Gastroesophageal sphincter (tissue), 4 donors: Measurements from ENCODE around the gene SMYD4. TPM values are rescaled to one million over a fixed set of nuclear protein-coding genes. Genes with fewer than 3 reads are reported as not detected.
"Not testable (repeated sequence)": the region's sequence is repeated elsewhere in the genome, so short reads cannot be mapped to it uniquely, and the experiment has no call there.

Source experiments
- ATAC-seq: fragments of 150-250 bp; one replicate; pipeline ENCODE4 v1.9.1; 2016; ENCODE audit warnings: mild to moderate bottlenecking, moderate library complexity
- H3K27ac ChIP-seq, 4 donors: fragments of 200-600 bp; sonication (generic) in 3 of 4; 1 replicate in 3 of 4; 2 replicates in 1 of 4; pipeline ENCODE4 v1.5.1; 2016 to 2019
- H3K27me3 ChIP-seq: fragments of 200-600 bp; sonication (generic); one replicate; pipeline ENCODE4 v1.5.1; 2019
- H3K36me3 ChIP-seq, 2 donors: fragments of 200-600 bp; sonication (generic); one replicate each; pipeline ENCODE4 v1.5.1; 2019; ENCODE audit warnings: control low read depth in 1 of 2
- H3K4me1 ChIP-seq, 3 donors: fragments of 200-600 bp; sonication (generic); 1 replicate in 2 of 3; 2 replicates in 1 of 3; pipeline ENCODE4 v1.5.1; 2016 to 2019; ENCODE audit warnings: control low read depth in 2 of 3
- H3K4me3 ChIP-seq, 2 donors: fragments of 200-600 bp; sonication (generic); one replicate each; pipeline ENCODE4 v1.5.1; 2019; ENCODE audit warnings: mild to moderate bottlenecking in 1 of 2, moderate library complexity in 1 of 2
- H3K9me3 ChIP-seq, 3 donors: fragments of 200-600 bp; sonication (generic); one replicate each; pipeline ENCODE4 v1.5.1; 2017 to 2019; ENCODE audit warnings: control low read depth in 2 of 3
- CTCF ChIP-seq, 4 experiments: fragments of 200-600 bp in 2 of 4; fragments of 450-650 bp in 2 of 4; sonication (generic) in 1 of 4; IDR thresholded peaks; one replicate each; pipeline ENCODE4 v1.5.1; 2017 to 2019; ENCODE audit warnings: antibody characterized with exemption in 4 of 4, mild to moderate bottlenecking in 2 of 4, moderate library complexity in 2 of 4
- EP300 ChIP-seq: sonication (generic); formaldehyde crosslinking; IDR thresholded peaks from one replicate; pipeline ENCODE4 v1.6.1; 2017; ENCODE audit warnings: antibody characterized with exemption, mild to moderate bottlenecking
- POLR2A ChIP-seq, 2 donors: fragments of 450-650 bp; IDR thresholded peaks; one replicate each; pipeline ENCODE4 v1.6.1; 2017; ENCODE audit warnings: antibody characterized with exemption in 2 of 2, mild to moderate bottlenecking in 2 of 2, moderate library complexity in 1 of 2
- POLR2AphosphoS5 ChIP-seq: sonication (generic); formaldehyde crosslinking; IDR thresholded peaks from one replicate; pipeline ENCODE4 v1.6.1; 2017; ENCODE audit warnings: antibody characterized with exemption
- WGBS, 2 donors: methylation state at CpG; one replicate each; pipeline ENCODE4 v1.1.5; 2018; ENCODE audit warnings: low coverage in 1 of 2; 5-methylcytosine and 5-hydroxymethylcytosine counted together
- total RNA-seq, 4 donors: library from RNA; depleted of rRNA; stranded (reverse); fragments of >200 nt; gene quantifications; one replicate each; pipeline ENCODE4 v1.1.0, GENCODE V29; 2016

Gene SMYD4
- total RNA-seq, 4 donors from 2014 or later, result 8.1 to 14.0 (median 11.0) TPM

DNA sequence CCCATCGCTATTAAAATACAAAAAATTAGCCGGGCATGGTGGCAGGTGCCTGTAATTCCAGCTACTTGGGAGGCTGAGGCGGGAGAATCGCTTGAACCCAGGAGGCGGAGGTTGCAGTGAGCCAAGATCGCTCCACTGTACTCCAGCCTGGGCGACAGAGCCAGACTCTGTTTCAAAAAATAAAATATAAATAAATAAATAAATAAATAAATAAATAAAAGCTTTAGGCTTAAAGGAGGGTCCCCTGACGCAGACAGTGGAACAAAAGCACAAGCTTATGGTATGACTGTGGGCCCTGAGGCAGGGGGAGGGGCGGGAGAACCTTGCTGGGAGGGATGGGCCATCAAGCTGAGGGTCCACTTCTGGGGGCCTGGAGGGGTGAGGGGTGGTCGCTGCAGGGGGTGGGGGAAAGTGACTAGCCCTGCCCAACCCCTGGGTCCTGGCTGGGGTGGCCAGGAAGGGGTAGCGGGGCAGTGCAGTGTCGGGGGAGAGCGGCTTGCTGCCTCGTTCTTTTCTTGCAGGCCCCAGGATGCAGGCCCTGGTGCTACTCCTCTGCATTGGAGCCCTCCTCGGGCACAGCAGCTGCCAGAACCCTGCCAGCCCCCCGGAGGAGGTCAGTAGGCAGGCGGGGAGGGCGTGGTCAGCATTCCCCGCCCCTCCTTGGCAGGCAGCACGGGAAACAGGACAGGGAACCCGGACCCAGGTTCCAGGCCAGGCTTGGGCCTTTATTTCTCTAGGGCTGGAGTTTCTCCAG is 63.1 kb downstream of the SMYD4 start:
- Histone ChIP-seq H3K27ac (peak overlapping the region in 3 of 4 donors; percentile 22 to 86 (median 33)), H3K27me3 (peaks cover 42% of the 10 kb centered on the region), H3K4me3 (no peak overlapping the region), H3K36me3 (no peaks in the 10 kb centered on the region), H3K9me3 (no peaks in the 10 kb centered on the region), H3K4me1 (peaks cover 0 to 46% (median 16%) of the 10 kb centered on the region in 3 donors)
- no peak for ATAC-seq
- WGBS, 2 donors, result 72 to 97% methylated on average over 5 to 14 of the region's 21 CpGs
- no peak for TF ChIP-seq EP300
- TF ChIP-seq CTCF (IDR thresholded peaks at IDR 0.05), result no peak
- TF ChIP-seq POLR2AphosphoS5, result no peak
- TF ChIP-seq POLR2A (IDR thresholded peaks at IDR 0.05), result no peak

DNA sequence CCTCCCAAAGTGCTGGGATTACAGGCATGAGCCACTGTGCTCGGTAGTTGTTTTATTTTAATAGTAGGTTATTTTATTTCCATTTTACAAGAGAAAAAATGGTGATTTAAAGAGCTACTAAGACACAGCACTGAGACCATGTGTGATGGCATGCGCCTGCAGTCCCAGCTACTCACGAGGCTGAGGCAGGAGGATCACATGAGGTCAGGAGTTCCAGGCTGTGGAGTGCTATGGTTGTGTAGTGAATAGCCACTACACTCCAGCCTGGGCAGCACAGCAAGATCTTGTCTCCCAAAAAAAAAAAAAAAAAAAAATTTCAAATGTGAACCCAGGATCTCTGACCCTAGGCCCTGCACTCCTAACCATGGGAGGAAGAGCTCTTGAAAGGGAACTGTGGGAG is 64.1 kb downstream of the SMYD4 start:
- H3K36me3 ChIP-seq, result no peaks in the 10 kb centered on the region
- no peak for ATAC-seq
- no peaks in the 10 kb centered on the region for H3K9me3 ChIP-seq
- H3K4me3 ChIP-seq, result no peak overlapping the region
- TF ChIP-seq POLR2AphosphoS5, result no peak
- TF ChIP-seq CTCF (IDR thresholded peaks at IDR 0.05), result no peak
- TF ChIP-seq EP300, result no peak
- TF ChIP-seq POLR2A (IDR thresholded peaks at IDR 0.05), result no peak
- peaks cover 0 to 46% (median 16%) of the 10 kb centered on the region in 3 donors for H3K4me1 ChIP-seq
- peak overlapping the region in 2 of 4 donors; percentile 78 to 86 for H3K27ac ChIP-seq
- peaks cover 42% of the 10 kb centered on the region for H3K27me3 ChIP-seq
- 80 to 100% methylated on average over 1 to 3 of the region's 3 CpGs for WGBS, 2 donors

DNA sequence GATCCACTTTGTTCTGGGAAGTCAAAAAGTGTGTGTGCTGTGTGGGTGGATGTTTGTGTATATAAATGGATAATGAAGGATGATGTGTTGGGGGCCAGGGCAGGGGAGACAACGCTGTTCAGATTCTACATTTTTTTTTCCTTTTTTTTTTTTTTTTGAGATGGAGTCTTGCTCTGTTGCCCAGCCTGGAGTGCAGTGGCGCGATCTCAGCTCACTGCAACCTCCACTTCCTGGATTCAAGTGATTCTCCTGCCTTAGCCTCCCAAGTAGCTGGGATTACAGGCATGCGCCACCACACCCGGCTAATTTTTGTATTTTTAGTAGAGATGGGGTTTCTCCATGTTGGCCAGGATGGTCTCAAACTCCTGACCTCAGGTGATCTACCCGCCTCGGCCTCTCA is 65.0 kb downstream of the SMYD4 start:
- not testable (repeated sequence) for ATAC-seq, H3K36me3 ChIP-seq, H3K9me3 ChIP-seq, H3K4me3 ChIP-seq
- WGBS, 2 donors, result 48 to 76% methylated on average over 3 to 7 of the region's 7 CpGs
- Histone ChIP-seq H3K27ac (peak overlapping the region in 3 of 4 donors; percentile 78 to 86 (median 85)), H3K27me3 (peaks cover 42% of the 10 kb centered on the region), H3K4me1 (peaks cover 0 to 46% (median 16%) of the 10 kb centered on the region in 3 donors)

DNA sequence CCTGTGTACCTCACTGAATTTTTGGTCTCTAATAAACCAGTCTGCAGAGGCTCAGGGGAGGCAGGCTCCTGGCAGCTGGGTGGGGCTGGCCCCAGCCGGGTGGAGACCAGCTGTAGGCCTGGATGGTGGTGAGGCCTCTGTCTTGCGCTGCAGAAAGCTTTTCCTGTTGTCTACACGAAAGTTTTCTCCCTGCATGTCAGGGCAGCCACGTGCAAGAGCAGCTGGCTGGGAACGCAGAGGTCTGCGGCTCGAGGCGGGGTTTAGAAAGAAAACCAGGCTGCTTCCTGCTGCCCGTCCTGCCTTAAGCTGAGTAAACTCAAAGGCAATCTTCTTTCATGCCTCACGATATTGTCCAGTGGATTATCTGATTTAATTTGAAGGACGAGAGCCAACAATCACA is 65.4 kb downstream of the SMYD4 start:
- 2 to 27% methylated on average over 2 to 11 of the region's 11 CpGs for WGBS, 2 donors
- no peaks in the 10 kb centered on the region for H3K36me3 ChIP-seq
- ATAC-seq, result peak; percentile 82
- peaks cover 0 to 46% (median 16%) of the 10 kb centered on the region in 3 donors for H3K4me1 ChIP-seq
- H3K9me3 ChIP-seq, result no peaks in the 10 kb centered on the region
- peak overlapping the region in 1 of 2 donors; percentile 54 for H3K4me3 ChIP-seq
- peak overlapping the region; percentile 19 to 86 (median 82) for H3K27ac ChIP-seq
- TF ChIP-seq CTCF (IDR thresholded peaks at IDR 0.05) (no peak), EP300 (no peak), POLR2AphosphoS5 (peak; percentile 58), POLR2A (IDR thresholded peaks at IDR 0.05) (peak in 1 of 2 donors; percentile 24)
- H3K27me3 ChIP-seq, result peaks cover 39% of the 10 kb centered on the region

- ATAC-seq, result peak; percentile 56
- H3K27me3 ChIP-seq, result peaks cover 28% of the 10 kb centered on the region
- TF ChIP-seq POLR2A (IDR thresholded peaks at IDR 0.05) (no peak), POLR2AphosphoS5 (peak; percentile 35)
- no peaks in the 10 kb centered on the region for H3K9me3 ChIP-seq
- H3K4me1 ChIP-seq, result peaks cover 0 to 46% (median 16%) of the 10 kb centered on the region in 3 donors
- H3K36me3 ChIP-seq, result no peaks in the 10 kb centered on the region
- H3K27ac ChIP-seq, result peak overlapping the region; percentile 19 to 86 (median 82)
- peak overlapping the region; percentile 5 to 54 for H3K4me3 ChIP-seq
- 56 to 90% methylated on average over 2 to 6 of the region's 22 CpGs for WGBS, 2 donors
Observed at GRCh38 chr17:1762901-1763898, 66.5 kb downstream of the SMYD4 start.
